GM12873 (cell line): Measurements from ENCODE around the gene TUBB1.

Experiments used
- TF ChIP-seq, protein P1 (sequence below): IDR thresholded peaks from 2 replicates; pipeline ENCODE4 v1.5.1; 2012; ENCODE audit warnings: low read depth, mild to moderate bottlenecking, moderate library complexity, low read length, control low read depth; ENCODE audit not compliant: insufficient read depth; ENCODE audit errors: missing control alignments

Gene TUBB1

DNA sequence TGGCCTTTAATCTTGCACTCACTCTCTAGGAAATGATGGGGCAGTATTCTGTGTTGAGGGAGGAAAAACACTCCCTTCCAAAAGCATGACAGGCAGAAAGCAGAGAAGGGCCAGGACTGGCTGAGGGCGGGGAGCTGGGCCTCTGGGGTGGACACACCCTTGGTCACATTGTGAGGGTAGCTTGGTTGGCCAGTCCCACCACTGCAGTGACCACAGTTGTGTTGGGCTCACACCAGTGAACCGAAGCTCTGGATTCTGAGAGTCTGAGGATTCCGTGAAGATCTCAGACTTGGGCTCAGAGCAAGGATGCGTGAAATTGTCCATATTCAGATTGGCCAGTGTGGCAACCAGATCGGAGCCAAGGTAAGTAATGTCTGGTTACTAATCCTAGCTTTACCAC is at the start of gene TUBB1:
Gene TUBB1 (plus strand): TSS at position 213 of the 400 bp plus-strand sequence. CDS start 94 bp downstream, at position 307.
- TF ChIP-seq, protein P1, sequence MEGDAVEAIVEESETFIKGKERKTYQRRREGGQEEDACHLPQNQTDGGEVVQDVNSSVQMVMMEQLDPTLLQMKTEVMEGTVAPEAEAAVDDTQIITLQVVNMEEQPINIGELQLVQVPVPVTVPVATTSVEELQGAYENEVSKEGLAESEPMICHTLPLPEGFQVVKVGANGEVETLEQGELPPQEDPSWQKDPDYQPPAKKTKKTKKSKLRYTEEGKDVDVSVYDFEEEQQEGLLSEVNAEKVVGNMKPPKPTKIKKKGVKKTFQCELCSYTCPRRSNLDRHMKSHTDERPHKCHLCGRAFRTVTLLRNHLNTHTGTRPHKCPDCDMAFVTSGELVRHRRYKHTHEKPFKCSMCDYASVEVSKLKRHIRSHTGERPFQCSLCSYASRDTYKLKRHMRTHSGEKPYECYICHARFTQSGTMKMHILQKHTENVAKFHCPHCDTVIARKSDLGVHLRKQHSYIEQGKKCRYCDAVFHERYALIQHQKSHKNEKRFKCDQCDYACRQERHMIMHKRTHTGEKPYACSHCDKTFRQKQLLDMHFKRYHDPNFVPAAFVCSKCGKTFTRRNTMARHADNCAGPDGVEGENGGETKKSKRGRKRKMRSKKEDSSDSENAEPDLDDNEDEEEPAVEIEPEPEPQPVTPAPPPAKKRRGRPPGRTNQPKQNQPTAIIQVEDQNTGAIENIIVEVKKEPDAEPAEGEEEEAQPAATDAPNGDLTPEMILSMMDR = no peak

- TF ChIP-seq, protein P1 = no peak
Observed at GRCh38 chr20:58969439-58969838, 49.8 kb upstream of the TUBB1 start.

- TF ChIP-seq, protein P1 = no peak
Observed at GRCh38 chr20:58970146-58970545, 49.1 kb upstream of the TUBB1 start.

DNA sequence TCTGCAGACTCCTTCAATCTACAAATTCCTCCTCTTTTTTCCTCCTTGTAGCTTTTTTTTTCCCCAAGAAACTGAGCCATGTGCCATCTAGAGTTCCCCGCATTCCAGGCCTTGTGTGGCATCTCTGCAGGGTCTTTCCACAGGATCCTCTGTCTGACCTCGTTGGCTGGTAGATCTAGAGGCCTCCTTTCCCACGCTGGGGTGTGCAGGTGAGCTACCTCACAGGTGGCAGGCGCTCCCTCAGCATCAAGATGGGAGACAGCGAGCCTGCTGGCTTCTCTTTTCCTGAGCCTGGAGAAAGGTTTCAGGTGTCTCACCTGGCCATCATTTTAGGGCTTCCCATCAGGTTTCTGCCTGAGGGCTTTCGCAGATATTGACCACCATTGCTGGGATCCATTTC is 47.8 kb upstream of the TUBB1 start:
- TF ChIP-seq, protein P1 = no peak

DNA sequence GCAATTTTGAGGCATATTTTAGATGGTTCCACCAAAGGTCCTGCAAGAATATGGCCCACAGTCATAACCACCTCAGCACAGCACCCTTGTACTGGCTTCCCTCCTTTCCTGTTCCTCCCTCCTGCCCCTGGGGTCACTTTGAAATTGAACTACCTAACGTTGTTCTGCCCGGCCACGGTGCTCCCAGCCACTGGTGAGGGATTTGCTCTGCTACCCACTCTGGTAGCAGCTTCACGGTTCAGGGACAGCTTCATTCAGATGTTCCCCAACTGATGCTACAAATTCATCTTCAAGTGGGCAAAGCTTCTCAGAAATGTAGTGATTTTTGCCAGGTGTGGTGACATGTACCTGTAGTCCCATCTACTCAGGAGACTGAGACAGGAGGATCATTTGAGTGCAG is 46.0 kb upstream of the TUBB1 start:
- TF ChIP-seq, protein P1 = no peak

GRCh38 chr20:58973866-58974265 is 45.4 kb upstream of the TUBB1 start:
- TF ChIP-seq, protein P1 = no peak

DNA sequence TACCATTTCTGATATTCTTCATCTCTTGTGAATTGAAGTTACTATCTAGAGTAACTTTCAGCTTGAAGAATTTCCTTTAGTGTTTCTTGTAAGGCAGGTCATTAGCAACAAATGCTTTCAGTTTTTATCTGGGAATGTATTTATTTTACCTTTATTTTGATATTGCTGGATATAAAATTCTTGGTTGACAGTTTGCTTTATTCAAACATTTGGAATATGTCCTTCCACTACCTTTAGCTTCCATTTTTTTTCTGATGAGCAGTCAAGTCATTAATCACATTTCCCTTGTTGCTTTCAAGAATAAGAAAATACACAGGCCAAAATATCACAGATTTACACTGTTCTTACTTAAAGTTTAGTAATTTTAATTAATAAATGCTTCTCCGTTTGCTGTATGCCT is 43.9 kb upstream of the TUBB1 start:
- TF ChIP-seq, protein P1 = no peak
